C4-2B (cell line): ENCODE results near the gene GTPBP4.

Experiments used
- H3K27ac ChIP-seq: fragments of 450-650 bp; 2 replicates; pipeline ENCODE4 v1.5.1; 2017
- ZFX ChIP-seq: fragments of 450-650 bp; IDR thresholded peaks from 2 replicates; pipeline ENCODE4 v1.6.1; 2017
- TF ChIP-seq, protein P1 (sequence below): fragments of 450-650 bp; conservative IDR thresholded peaks from 2 replicates; pipeline ENCODE4 v1.5.1; 2017; ENCODE audit warnings: mild to moderate bottlenecking

GTPBP4 gene

DNA sequence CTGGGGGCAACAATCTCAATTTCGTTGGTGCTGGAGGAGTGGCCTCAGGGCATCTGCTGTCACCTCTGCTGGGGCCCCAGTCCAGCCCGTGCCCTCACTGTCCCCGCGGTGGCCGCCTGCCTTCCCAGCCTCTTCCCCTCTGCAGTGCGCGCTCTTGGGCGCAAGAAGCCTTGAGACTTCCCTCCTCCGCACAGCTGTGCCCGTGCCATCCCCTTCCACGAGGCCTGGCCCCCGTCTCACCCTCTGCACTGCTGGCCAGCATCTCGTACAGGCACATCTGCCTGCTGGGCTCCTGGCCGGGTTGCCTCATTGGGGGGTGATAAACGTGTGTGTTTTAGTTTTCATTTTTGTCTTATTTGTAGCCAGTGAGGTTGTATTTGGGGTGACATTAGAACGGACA lies 23.5 kb downstream of the GTPBP4 start:
- no peak overlapping the region for H3K27ac ChIP-seq

DNA sequence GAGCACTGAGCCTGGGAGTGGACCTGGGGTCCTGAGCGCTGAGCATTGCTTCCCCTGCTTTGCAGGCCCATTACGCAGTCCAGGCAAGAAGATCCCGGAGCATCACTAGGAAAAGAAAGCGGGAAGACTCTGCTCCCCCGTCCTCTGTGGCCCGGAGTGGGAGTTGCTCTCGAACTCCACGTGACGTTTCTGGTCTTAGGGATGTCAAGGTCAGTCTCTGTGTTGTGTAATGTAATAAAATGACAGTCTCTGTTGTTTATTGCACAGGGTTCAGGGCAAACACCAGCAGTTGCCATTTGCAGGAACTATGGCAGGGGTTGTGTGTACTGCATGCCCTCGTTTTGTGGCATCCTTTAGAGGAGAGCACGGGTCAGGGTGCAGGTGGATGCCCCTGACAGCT lies 27.5 kb downstream of the GTPBP4 start:
- TF ChIP-seq, protein P1, sequence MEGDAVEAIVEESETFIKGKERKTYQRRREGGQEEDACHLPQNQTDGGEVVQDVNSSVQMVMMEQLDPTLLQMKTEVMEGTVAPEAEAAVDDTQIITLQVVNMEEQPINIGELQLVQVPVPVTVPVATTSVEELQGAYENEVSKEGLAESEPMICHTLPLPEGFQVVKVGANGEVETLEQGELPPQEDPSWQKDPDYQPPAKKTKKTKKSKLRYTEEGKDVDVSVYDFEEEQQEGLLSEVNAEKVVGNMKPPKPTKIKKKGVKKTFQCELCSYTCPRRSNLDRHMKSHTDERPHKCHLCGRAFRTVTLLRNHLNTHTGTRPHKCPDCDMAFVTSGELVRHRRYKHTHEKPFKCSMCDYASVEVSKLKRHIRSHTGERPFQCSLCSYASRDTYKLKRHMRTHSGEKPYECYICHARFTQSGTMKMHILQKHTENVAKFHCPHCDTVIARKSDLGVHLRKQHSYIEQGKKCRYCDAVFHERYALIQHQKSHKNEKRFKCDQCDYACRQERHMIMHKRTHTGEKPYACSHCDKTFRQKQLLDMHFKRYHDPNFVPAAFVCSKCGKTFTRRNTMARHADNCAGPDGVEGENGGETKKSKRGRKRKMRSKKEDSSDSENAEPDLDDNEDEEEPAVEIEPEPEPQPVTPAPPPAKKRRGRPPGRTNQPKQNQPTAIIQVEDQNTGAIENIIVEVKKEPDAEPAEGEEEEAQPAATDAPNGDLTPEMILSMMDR = no peak
- TF ChIP-seq ZFX = no peak
- H3K27ac ChIP-seq = no peak overlapping the region

More for the DNA sequence above, 23.5 kb downstream of the GTPBP4 start:
- TF ChIP-seq, protein P1 = no peak
- TF ChIP-seq ZFX = no peak

DNA sequence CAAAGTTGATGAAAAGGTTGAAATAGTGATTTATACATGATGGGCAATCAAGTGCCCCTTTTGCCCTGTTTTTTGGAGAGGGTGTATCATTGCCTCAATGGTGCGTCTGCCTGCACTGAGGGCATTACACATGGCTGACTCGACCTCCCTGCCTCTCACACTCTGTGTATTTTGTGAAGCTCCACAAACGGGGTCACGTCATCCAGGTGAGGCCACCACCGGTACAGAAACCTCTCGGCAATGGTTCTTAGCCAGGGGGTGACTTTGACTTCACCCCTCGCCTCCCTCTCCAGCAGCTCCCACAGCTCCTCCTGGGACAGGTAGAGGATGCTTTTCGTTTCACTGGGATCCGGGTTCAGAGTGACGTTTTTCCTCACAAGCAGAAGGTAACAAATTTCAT lies 31.1 kb downstream of the GTPBP4 start:
- no peak for TF ChIP-seq ZFX
- TF ChIP-seq, protein P1 = no peak
- no peak overlapping the region for H3K27ac ChIP-seq

DNA sequence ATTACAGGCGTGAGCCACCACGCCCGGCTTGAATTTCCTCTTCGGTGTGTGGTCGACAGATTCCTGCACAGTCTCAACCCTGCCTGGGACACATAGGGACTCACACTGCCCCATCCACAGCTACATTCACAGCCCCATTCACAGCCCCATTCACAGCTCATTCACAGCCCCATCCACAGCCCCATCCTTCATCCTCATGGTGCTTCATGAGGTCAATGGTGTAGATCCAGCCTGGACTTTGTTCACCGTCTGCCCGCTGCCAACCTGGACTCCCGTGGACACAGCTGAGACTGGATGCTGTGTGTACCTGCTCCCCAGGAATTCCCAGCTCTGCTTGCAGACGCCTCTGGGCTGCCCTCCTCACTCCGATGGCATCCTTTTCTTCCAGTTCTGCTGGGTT lies 32.2 kb downstream of the GTPBP4 start:
- no peak overlapping the region for H3K27ac ChIP-seq
- TF ChIP-seq, protein P1 = no peak
- no peak for TF ChIP-seq ZFX

DNA sequence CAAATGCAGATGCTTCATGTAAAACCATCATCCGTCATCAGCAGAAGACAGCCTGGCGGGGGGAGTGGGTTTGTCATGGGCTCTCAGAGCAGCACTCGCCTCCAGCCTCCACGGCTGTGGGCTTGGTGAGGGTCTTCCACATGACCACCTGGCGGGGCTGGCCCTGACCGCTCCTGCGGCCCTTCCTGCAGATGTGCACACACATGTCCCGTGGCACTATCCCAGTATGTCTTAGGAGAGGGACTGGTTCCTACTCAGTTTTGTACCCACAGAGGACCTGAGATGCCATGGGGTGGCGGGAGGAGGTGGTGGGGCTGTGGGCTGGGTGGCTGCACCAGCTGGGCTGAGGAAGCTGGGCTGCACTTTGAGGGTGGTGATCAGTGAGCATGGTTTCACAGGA lies 32.7 kb downstream of the GTPBP4 start:
- H3K27ac ChIP-seq = no peak overlapping the region
- no peak for TF ChIP-seq ZFX
- TF ChIP-seq, protein P1 = no peak

DNA sequence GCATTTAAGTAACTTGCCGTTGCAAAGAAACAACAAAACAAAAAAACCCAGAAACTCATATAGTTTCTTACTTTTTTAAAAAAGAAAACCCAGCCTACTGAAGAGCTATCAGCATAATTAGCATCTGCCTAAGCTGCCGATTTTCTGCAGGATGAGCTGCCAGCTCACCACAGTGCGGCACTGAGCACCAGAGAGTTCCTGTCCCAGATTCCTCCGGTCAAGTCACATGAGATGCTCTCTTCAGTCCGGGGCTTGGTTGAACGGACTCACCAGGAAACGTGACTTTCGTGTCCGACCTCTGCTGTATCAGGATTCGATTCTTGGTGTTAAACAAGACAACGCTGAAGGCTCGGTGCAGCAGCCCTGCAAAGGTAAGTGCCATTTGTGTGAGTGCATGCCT lies 34.2 kb downstream of the GTPBP4 start:
- TF ChIP-seq, protein P1 = no peak
- no peak for TF ChIP-seq ZFX
- no peak overlapping the region for H3K27ac ChIP-seq

DNA sequence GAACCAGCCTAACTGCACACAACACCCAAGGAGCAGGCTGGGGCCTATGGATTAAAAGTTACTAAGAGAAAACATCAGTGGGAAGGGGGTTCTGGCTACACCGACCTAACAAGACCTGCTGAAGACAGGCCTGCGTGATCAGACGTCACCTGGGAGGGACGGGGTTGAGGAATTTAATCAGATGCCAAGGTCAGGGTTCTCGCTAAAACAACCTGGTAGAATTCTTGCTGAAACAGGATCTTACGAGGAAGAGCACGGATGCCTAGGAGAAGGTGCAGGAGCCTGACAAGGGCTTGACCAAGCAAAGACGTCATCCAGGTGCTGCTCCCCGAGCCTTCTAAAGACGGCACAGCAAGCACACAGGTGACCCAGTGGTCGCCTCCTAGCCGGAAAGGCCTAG lies 35.9 kb downstream of the GTPBP4 start:
- H3K27ac ChIP-seq = no peak overlapping the region

More for the DNA sequence above, 35.9 kb downstream of the GTPBP4 start:
- TF ChIP-seq ZFX = no peak
- TF ChIP-seq, protein P1 = no peak
